Measurements from ENCODE around the gene SDCCAG8.
A peak's percentile ranks its signal among the peaks of the same experiment; 100 is the strongest.
"Not testable (repeated sequence)": the region's sequence is repeated elsewhere in the genome, so short reads cannot be mapped to it uniquely, and the experiment has no call there.

The SDCCAG8 gene

DNA sequence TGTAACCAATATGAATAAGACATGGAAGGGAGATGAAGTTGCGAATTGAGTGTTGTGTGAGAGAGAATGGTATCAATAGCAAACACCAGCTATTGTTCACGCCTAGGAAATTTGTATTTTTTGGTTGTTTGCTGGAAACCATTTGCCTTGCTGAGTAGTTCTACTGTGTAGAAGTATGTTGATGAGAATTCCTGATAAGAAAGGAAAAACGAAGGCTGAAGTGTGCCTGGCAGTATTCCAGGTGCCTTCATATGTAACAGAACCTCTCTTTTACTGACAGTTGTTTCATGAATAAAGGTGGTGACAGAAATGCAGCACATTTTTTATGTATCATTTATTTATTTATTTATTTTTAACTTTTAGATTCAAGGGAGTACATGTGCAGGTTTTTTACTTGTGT, 79.5 kb downstream of the SDCCAG8 start:
- no peak for DNase-seq (ENCODE audit: low spot score)

DNA sequence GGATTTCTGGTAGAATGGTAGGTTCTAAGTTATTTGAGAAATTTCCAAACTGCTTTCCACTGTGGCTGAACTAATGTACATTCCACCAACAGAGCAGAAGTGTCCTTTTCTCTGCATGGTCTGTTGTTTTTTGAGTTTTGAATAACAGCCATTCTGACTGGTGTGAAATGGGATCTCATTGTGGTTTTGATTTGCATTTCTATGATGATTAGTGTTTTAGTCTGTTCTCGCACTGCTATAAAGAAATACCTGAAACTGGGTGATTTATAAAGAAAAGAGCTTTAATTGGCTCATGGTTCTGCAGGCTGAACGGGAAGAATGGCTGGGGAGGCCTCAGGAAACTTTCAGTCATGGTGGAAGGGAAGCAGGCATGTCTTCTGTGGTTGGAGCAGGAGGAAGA, 80.3 kb downstream of the SDCCAG8 start:
- no peak for DNase-seq (ENCODE audit: low spot score)

DNA sequence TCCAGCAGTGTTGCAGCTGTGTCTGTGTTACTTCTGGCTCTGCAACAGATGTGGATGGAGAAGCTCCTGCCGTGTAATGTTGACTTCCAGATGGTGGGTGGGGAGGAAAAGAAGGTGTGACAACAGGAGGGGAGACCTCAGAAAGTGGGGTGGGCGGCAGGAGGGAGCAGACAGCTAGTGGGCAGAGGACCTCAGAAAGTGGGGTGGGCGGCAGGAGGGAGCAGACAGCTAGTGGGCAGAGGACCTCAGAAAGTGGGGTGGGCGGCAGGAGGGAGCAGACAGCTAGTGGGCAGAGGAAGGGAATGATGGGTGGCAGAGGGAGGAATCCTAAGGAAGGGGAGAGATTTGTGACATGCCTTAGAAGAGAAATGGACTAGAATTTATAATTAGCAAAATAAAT, 83.0 kb downstream of the SDCCAG8 start:
- DNase-seq (ENCODE audit: low spot score), result not testable (repeated sequence)

DNA sequence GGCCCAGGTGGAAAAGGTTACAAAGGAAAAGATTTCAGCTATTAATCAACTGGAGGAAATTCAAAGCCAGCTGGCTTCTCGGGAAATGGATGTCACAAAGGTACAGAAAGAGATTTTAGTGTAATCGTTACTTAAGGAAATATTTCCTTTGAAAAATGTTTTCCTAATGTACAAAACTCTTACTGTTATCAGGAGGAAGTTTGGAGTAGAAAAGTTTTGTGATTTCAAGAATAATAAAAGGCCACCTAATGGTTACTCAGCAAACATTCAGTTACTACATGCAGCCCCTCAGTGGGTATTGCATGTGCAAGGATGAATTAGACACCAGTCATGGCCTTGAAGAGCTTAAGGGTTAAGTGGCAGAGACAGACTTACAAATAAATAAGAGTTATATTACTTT, 85.2 kb downstream of the SDCCAG8 start:
- no peak for DNase-seq (ENCODE audit: low spot score)

DNA sequence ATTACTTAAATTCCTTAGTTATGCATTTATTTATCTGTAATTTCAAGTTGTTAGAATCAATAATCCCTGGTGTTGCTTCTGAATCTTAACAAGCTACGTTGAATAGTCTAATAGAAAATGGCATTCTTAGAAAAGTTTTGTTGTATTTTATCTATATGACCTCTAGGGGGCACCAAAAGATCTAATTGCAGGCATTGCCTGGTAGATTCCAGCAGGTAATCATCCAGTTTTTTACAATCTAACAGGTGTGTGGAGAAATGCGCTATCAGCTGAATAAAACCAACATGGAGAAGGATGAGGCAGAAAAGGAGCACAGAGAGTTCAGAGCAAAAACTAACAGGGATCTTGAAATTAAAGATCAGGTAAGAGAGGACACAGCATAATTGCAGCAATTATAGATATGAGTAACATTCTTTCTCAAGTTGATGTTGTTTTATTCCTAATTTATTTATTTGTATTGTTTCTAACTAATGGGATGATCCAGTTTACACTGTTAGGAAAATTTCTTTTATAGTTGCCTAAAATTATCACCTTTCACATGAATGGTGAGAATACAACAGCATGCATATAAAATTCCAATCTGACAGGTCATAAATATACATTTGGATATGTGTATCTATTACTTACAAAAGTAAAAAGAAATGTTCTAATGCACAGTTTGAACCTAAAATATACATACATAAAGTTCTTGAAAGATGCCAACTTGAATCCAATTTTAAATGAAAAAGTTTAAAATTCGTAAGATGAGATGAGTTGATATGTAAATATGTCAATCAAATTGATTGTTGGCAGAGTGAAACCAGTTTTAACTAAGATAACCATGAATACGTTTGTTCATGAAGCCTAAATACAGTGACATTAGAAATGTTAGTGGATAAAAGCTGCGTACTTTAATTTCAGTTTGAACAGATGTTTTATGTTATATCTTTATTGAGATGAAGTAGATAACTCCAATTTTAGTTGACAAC, 88.4 kb downstream of the SDCCAG8 start:
- peak; percentile 30 for DNase-seq (ENCODE audit: low spot score)

DNA sequence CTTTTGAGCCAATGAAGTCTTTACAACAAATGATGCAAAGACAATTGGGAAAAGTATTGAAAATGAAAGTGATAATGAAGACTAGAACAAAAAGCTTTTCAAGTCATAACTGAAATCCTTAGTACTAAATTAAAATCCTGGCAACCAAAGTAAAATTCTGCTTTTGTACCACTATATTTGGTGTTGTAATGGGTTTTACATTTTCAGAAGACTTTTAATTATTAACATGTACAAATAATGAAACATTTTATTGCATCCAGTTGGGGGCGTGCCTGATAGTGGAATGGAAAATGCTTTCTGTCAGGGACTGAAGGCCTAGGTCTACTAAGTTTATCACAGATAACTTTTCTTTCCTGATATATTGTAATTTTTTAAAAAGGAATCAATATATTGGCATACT, 89.4 kb downstream of the SDCCAG8 start:
- no peak for DNase-seq (ENCODE audit: low spot score)

DNA sequence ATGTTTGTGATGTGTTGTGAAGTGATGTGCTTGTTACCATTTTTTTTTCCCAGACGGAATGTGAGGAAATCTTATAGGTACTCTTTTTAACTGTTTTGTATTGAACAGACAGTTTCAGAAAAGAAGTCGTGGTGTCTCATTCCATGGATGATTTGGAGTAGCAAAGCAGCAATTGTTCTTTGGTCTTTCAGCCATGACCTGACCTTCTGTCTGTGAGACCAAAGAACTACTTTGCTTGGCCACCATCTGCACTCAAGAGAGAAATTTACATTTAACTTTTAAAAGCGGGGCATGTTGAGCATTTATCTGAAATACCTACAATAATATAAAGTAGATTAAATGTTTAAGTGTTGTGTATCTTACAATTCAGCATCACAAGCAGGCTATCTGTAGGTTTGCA, 90.2 kb downstream of the SDCCAG8 start:
- no peak for DNase-seq (ENCODE audit: low spot score)

DNA sequence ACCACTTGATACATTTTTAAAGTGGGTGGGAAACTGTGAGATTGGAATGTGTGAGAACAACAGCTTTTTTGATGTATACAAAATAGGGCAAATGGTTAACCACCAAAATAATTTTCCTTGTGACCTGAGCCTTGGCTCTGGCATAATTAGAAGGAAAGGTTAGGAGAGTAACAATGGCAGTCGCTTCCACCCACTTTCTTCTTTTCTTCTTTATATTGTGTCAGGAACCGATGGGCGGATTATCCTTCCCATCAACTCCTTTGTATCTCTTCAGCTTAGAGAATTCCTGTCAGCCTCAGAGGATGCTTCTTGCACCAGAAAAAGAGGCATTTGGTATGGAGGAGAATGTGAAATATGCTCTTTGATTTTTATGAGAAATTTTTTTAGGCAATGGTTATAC, 90.6 kb downstream of the SDCCAG8 start:
- no peak for DNase-seq (ENCODE audit: low spot score)

DNA sequence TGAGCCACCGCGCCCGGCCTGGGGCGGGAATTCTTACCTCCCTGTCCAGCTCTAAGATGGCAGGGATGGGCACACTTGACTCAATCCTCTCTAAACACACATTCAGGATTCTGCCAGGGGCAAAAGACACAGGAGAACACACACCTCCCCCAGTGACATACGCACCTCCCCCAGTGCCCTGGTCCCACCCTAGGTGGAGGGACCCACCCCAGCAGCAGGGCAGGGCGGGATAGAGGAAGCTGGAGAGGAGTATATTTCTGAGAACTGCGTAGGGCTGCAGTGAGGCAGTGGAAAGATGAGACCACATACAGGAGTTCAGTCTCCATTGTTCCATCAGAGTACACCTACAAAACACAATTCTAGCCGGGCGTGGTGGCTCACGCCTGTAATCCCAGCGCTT, 92.5 kb downstream of the SDCCAG8 start:
- DNase-seq (ENCODE audit: low spot score), result no peak

DNA sequence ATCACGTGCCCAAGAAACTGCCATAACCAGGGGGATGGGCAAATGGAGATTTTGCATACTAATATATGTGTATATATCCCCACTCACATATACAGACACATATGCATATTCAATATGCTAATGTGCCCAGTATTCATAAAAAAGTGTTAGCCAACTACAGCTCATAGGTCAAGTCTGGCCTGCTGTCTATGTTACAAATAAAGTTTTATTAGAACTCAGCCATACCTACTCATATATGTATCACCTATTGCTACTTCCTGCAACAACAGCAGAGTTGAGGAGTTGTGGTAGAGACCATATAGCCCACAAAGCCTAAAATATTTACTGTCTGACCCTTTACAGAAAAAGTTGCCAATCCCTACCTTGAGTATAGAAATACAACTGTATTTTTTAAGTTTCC, 93.3 kb downstream of the SDCCAG8 start:
- DNase-seq (ENCODE audit: low spot score), result no peak

DNA sequence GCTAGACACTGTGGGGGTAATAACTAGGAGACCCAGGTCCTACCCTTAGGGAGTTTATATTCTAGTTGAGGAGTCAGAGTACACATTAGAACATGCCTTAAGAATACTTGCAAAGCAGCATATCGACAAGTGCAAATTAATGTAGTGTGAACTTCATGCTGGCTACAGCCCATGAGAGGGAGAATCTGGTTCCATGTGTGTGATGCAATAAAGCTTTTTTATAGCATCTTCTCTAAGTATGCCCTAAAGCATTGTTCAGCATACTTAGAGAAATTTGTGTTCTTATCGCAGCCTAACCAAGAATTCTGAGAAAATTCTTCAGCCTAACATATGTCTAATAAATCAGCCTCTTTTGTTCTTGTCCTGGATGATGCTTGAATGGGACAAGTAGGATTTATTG, 95.5 kb downstream of the SDCCAG8 start:
- DNase-seq (ENCODE audit: low spot score), result no peak

DNA sequence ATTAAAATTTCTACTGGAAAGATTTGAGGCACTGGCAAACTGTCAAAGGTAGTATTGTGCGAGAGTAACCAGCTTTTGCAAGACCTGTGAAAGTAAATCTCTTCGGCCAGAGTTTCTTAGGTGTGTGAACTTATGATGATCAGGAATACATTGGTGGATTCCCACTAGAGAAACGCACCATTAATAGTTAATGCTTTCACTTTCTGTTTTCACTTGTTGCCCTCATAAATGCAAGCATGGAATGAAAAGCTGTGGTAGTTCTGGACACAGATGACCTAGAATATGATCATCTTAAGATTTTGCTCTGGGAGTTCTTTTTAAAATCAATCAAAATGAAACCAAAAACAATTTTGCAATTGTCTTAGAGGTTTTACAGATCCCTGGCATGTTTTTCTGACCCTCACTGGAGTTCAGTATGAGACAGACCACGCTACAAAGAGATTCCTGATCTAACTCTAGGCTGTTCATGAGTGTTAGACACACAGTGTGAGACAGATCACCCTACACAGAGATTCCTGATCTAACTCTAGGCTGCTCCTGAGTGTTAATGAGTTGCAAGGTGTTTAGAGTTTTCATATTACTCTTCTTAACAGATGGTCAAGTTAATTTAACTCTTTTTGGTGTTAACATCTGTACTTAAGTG, 98.8 kb downstream of the SDCCAG8 start:
- peak; percentile 17 for DNase-seq (ENCODE audit: low spot score)

DNA sequence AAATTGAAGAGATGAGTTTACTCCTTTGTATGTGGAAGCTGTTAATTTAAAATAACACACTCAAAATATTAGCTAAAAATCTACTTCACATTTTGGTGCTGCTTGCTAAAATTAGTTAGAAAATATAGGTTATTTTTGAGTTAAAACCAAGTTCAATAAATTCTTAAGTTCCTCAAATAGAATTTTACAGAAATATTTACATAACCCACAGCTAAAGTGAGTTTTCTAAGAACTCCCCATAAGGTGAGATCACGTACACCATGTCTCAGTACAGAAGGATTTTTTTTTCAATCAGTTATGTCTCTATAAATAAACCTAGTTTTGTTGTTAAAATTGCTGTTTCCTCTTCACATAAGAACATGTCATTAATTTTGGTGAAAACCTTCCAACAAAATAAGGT, 108.0 kb downstream of the SDCCAG8 start:
- DNase-seq (ENCODE audit: low spot score), result no peak

DNA sequence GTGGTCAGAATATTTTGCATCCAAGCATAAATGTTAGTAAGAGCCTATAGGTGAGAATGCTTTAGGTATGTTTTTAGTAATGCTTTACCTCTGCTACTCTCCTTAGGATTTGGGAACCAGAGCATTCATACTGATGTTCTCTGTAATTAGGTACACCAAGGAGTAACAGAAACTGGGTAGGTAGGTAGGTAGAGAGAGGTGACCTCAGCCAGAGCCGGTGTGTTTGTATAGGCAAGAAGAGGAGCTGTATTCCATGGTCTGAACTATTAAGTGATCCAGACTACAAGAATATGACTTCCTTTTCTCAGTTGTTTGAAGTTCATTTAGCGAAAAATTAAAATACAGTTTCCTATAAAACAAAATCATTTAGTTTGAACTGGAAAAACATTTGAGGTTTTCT, 108.5 kb downstream of the SDCCAG8 start:
- no peak for DNase-seq (ENCODE audit: low spot score)

DNA sequence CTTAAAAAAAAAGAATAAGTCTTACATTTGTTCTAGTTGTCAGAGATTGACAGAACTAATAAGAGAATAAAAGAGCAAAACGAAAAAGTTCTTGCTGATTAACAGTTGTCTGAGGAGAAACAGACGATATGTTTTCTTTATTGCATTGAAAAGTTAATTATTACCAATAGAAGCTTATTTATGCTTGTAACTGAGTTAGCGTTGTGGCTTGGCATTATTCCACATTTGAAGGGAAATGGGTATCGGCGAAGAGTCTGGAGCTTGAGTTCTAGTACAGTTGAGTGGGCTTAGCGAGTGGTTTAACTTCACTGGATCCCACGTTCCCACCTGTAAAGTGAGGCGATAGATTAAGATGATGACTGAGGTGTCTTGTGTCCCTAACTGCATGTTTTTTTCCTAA, 109.0 kb downstream of the SDCCAG8 start:
- no peak for DNase-seq (ENCODE audit: low spot score)

DNA sequence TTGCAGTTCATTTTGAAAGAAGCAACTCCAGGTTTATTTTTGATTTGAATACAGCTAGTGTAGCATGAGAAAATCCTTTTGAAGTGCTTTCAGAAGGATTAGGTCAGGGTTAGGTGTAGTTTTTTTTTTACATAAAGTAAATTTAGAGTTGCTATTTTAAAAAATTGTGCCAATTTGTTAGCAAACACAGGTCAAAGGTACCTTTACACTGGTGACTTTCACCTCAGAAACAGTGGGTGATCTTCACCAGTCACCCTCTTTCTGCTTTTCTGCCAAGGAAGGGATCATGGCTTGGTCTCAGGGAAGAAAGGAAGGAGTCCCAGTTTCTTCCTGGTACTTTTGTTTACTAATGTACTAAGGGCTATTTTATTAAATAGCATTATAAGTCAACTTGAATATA, 111.5 kb downstream of the SDCCAG8 start:
- no peak for DNase-seq (ENCODE audit: low spot score)

DNA sequence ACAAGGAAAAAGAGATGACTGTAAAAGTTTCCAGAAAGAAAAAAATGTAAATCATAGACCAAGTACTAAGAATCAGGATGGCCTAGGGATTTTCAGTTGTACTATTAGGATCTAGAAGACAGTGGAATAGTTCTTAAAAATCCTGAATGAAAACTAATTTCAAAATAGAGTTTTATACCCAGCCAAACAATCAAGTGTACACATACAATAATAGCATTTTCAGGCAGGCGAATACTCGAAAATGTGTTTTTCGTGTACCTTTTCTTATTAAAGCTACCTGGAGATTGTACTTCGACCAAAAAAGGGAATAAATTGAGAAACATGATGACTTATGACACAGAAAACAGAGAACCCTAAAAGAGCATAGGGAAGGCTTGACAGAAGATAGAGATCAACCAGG, 118.6 kb downstream of the SDCCAG8 start:
- DNase-seq (ENCODE audit: low spot score), result no peak

DNA sequence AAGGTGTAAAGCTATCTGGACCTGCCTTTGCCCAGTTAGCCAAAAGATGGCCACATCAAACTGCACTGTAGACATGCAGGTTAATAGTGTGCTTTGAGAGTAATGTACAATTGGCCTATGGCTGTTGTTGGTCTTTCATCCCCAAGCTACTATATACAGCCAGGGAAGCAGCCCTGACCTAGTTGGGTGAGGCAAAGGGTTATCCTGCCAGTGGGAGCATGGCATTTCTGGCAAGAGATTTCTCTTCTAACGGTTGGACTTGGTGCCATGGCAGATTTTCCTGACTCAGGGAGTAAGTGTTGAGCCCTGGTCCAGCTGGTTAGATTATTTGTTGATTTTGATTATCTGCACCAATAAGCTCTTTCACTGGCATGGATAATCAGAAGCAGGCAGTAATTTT, 119.8 kb downstream of the SDCCAG8 start:
- no peak for DNase-seq (ENCODE audit: low spot score)

DNA sequence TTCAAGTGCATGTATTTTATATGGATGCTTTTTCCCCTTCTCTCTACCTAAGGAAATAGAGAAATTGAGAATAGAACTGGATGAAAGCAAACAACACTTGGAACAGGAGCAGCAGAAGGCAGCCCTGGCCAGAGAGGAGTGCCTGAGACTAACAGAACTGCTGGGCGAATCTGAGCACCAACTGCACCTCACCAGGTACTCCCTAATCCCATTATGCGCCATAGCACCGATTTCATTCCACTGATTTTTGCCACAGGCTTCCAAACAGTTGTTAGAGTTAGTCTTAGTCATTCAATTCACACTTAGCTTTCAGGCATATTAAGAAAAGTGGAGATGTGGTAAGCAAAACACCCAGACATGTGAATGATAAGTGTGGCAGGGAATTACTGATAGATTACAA, 122.8 kb downstream of the SDCCAG8 start:
- DNase-seq (ENCODE audit: low spot score), result no peak

DNA sequence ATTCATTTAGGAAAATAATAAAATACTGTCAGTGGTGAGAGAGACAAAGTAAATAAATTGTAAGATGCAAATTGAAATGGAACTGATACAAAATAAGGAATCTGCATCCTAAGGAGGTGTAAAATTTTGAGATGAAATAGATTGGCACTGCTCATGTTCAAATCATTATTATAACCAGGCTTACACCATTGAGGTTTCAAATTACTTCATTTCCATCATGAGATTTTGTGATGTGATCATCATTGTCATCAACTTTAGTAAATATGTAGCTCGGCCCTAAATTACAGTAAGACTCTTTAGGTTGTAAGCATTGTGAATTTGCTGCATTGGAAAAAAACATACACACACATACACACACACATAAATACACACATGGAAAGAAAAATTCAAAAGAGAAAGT, 123.4 kb downstream of the SDCCAG8 start:
- DNase-seq (ENCODE audit: low spot score), result no peak

DNA sequence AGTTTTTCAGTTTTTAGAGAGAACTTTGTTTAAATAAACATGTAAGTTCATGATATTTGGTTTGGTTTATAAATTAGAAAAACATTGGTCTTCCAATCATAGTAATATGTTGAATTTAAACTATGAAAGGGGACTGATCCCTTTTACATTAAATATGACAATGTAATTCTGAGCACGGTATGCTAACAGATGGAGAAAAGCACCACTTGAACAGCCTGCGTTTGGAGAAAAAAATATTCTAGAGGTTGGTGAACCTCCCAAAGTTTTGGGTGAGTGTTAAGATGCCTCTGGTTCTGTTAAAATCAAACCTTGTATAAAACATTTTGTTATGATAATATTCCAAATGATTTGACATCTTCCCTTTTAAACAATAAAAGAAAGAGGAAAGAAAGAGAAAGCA, 123.9 kb downstream of the SDCCAG8 start:
- no peak for DNase-seq (ENCODE audit: low spot score)

DNA sequence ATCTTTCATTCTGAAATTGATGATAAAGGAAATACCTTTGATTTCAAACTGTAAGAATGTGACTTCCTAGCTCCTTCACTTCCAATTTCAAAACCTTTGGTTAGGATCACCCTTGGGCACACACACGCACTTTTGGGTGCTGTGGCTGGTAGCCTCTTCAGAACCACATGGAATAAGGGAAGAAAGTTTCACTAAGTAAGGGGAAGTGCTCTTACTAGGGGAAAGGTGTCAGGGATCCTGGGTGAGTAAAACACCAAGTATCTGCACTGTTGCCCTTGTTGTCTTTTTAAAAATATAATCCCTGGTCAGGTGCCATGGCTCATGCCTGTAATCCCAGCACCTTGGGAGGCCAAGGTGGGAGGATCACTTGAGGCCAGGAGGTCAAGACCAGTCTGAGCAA, 132.4 kb downstream of the SDCCAG8 start:
- DNase-seq (ENCODE audit: low spot score), result no peak

DNA sequence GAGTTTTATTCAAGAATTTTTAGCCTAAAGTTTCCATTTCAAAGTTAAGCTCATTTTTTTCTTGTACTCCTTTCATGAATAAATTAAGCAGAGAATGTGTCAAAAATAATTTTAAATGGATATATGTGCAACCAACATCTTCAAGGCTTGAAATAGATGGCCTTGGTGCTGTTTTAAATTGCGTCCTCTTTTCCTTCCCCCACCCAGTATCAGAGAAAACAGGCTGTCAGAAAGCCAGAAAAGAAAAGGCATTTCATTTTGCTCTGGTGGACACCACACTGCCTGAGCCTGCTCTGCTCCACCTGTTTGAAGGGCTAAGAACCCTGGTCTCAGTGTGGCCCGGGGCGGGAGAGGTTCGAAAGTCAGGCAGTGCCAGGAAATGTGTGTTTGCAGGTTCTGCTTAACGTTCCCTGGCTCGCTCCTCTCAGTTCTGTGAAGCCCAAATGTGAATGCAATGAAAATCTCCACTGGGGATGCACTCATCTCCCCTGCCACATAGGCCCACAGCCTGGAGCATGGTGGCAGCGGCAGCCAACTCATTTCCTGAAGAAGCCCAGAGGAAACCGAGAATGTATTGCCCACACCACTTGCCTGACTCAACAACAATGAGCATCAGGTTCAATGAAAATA, 134.4 kb downstream of the SDCCAG8 start:
- DNase-seq (ENCODE audit: low spot score), result no peak

Data from AG08396 (cell line).